WTC11 (cell line): ENCODE data around the gene ARPC3. TPM values are rescaled to one million over a fixed set of nuclear protein-coding genes. Genes with fewer than 3 reads are reported as not detected.

Experiments
- CREB1 ChIP-seq: sonication (generic); formaldehyde crosslinking; IDR thresholded peaks from 2 replicates; pipeline ENCODE4 v1.8.0; 2023; ENCODE audit warnings: mild to moderate bottlenecking, missing genetic modification reagents
- CREM ChIP-seq: sonication (generic); formaldehyde crosslinking; IDR thresholded peaks from 2 replicates; pipeline ENCODE4 v1.8.1; 2022; ENCODE audit warnings: mild to moderate bottlenecking, missing genetic modification reagents, moderate library complexity
- ELF4 ChIP-seq: sonication (generic); formaldehyde crosslinking; IDR thresholded peaks from 2 replicates; pipeline ENCODE4 v1.8.1; 2022; ENCODE audit warnings: low read depth, mild to moderate bottlenecking, moderate library complexity, missing genetic modification reagents
- FOXK1 ChIP-seq: sonication (generic); formaldehyde crosslinking; IDR thresholded peaks from 2 replicates; pipeline ENCODE4 v1.8.0; 2022; ENCODE audit warnings: mild to moderate bottlenecking, moderate library complexity, missing genetic modification reagents
- FOXP1 ChIP-seq: sonication (generic); formaldehyde crosslinking; IDR thresholded peaks from 2 replicates; pipeline ENCODE4 v1.8.0; 2022; ENCODE audit warnings: missing genetic modification reagents, mild to moderate bottlenecking, moderate library complexity, borderline replicate concordance
- GRHL2 ChIP-seq: fragments of 250-450 bp; sonication (Bioruptor Pico); IDR thresholded peaks from 2 replicates; pipeline ENCODE4 v1.8.0; 2022; ENCODE audit warnings: mild to moderate bottlenecking, moderate library complexity; ENCODE audit not compliant: insufficient replicate concordance, severe bottlenecking
- GTF2I ChIP-seq: fragments of 250-450 bp; sonication (Bioruptor Pico); conservative IDR thresholded peaks from 2 replicates; pipeline ENCODE4 v1.4.0; 2021; ENCODE audit warnings: mild to moderate bottlenecking
- JAZF1 ChIP-seq: fragments of 250-450 bp; sonication (Bioruptor Pico); IDR thresholded peaks from 2 replicates; pipeline ENCODE4 v1.9.0; 2021; ENCODE audit warnings: moderate library complexity, mild to moderate bottlenecking, inconsistent platforms
- KAT7 ChIP-seq: sonication (generic); formaldehyde crosslinking; IDR thresholded peaks from 2 replicates; pipeline ENCODE4 v1.8.1; 2023; ENCODE audit warnings: missing genetic modification reagents, mild to moderate bottlenecking, borderline replicate concordance
- NFATC4 ChIP-seq: fragments of 250-450 bp; sonication (Bioruptor Pico); IDR thresholded peaks from 2 replicates; pipeline ENCODE4 v1.9.0; 2021; ENCODE audit warnings: mild to moderate bottlenecking
- NR2C2 ChIP-seq: sonication (generic); formaldehyde crosslinking; IDR thresholded peaks from 2 replicates; pipeline ENCODE4 v1.8.0; 2022; ENCODE audit warnings: mild to moderate bottlenecking, missing genetic modification reagents
- NR3C1 ChIP-seq: sonication (generic); formaldehyde crosslinking; conservative IDR thresholded peaks from 2 replicates; pipeline ENCODE4 v1.8.1; 2023; ENCODE audit warnings: low read depth, mild to moderate bottlenecking, missing genetic modification reagents
- OVOL2 ChIP-seq: fragments of 250-450 bp; sonication (Bioruptor Pico); IDR thresholded peaks from 2 replicates; pipeline ENCODE4 v1.9.0; 2021; ENCODE audit warnings: mild to moderate bottlenecking, borderline replicate concordance
- RELA ChIP-seq: sonication (generic); formaldehyde crosslinking; IDR thresholded peaks from 2 replicates; pipeline ENCODE4 v1.8.1; 2022; ENCODE audit warnings: missing genetic modification reagents, mild to moderate bottlenecking, borderline replicate concordance
- SMAD3 ChIP-seq: sonication (generic); formaldehyde crosslinking; IDR thresholded peaks from 2 replicates; pipeline ENCODE4 v1.8.0; 2022; ENCODE audit warnings: missing genetic modification reagents, mild to moderate bottlenecking, borderline replicate concordance
- ZNF219 ChIP-seq: sonication (generic); formaldehyde crosslinking; IDR thresholded peaks from 2 replicates; pipeline ENCODE4 v1.8.0; 2023; ENCODE audit warnings: missing genetic modification reagents, mild to moderate bottlenecking, borderline replicate concordance
- total RNA-seq: library from RNA; stranded (reverse); gene quantifications from 3 replicates; pipeline ENCODE4 v1.2.3, GENCODE V29; 2021
- TF ChIP-seq, protein P1 (sequence below): sonication (generic); formaldehyde crosslinking; IDR thresholded peaks from 2 replicates; pipeline ENCODE4 v1.8.1; 2022; ENCODE audit warnings: missing genetic modification reagents, borderline replicate concordance
- TF ChIP-seq, protein P2 (sequence below): fragments of 250-450 bp; sonication (Bioruptor Pico); IDR thresholded peaks from 2 replicates; pipeline ENCODE4 v1.9.0; 2021; ENCODE audit warnings: mild to moderate bottlenecking
- TF ChIP-seq, protein P3 (sequence below): sonication (generic); formaldehyde crosslinking; IDR thresholded peaks from 2 replicates; pipeline ENCODE4 v1.8.0; 2023; ENCODE audit warnings: missing genetic modification reagents
- TF ChIP-seq, protein P4 (sequence below): sonication (generic); formaldehyde crosslinking; IDR thresholded peaks from 2 replicates; pipeline ENCODE4 v1.8.1; 2022; ENCODE audit warnings: low read depth, missing genetic modification reagents, borderline replicate concordance
- TF ChIP-seq, protein P5 (sequence below): sonication (generic); formaldehyde crosslinking; IDR thresholded peaks from 2 replicates; pipeline ENCODE4 v1.8.1; 2022; ENCODE audit warnings: mild to moderate bottlenecking, moderate library complexity, missing genetic modification reagents
- TF ChIP-seq, protein P6 (sequence below): sonication (generic); formaldehyde crosslinking; IDR thresholded peaks from 2 replicates; pipeline ENCODE4 v1.8.1; 2023; ENCODE audit warnings: mild to moderate bottlenecking, missing genetic modification reagents, moderate library complexity
- TF ChIP-seq, protein P7 (sequence below): sonication (generic); formaldehyde crosslinking; IDR thresholded peaks from 2 replicates; pipeline ENCODE4 v1.8.1; 2023; ENCODE audit warnings: mild to moderate bottlenecking, missing genetic modification reagents
- TF ChIP-seq, protein P8 (sequence below): fragments of 250-450 bp; sonication (Bioruptor Pico); IDR thresholded peaks from 2 replicates; pipeline ENCODE4 v1.9.0; 2021; ENCODE audit warnings: moderate library complexity, mild to moderate bottlenecking, inconsistent platforms, borderline replicate concordance
- TF ChIP-seq, protein P9 (sequence below): sonication (generic); formaldehyde crosslinking; IDR thresholded peaks from 2 replicates; pipeline ENCODE4 v1.8.1; 2023; ENCODE audit warnings: mild to moderate bottlenecking, missing genetic modification reagents, moderate library complexity

Gene ARPC3
- total RNA-seq, 1 experiment from 2014 or later: 149 TPM

DNA sequence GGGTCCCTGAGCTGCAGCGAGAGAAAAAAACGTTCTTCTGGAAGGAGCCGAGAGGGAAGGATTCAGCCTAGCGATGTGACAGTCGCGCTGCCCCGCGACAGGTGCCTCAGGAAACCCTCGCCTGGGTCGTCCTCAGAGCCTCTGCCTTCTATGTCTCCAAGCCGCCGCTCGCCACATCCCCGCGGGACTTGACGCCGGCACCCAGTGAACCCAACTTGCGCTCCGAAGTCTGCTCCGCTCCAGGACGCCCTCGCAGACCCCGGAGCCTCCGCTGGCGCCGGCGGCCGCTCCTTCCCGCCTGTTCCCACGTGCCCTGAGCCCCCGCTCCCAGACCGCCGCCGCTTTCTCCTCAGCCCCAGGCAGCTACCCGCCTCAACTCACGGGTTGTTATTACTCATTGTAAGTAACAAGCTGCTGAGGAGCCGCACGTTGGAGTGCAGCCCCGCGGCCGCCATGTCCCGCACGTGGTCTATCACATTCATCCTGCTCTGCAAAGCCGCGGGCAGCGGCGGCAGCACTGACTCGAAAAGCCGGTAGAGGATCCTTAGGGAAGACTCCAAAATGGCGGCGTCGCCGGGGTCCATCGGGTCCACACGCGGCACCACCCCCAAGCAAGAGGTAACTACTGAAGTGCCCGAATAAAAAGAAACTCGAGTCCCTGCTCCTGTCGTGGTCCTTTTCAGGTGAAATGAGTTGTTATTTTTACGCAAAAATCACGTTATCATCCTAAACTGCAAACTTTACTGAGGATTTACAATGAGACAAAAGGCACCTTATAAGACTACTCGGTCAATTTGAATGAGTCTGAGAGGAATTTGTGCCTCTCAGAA lies 46.8 kb downstream of the ARPC3 start, which contains the start of gene ANAPC7 (continued):
- TF ChIP-seq, protein P1, sequence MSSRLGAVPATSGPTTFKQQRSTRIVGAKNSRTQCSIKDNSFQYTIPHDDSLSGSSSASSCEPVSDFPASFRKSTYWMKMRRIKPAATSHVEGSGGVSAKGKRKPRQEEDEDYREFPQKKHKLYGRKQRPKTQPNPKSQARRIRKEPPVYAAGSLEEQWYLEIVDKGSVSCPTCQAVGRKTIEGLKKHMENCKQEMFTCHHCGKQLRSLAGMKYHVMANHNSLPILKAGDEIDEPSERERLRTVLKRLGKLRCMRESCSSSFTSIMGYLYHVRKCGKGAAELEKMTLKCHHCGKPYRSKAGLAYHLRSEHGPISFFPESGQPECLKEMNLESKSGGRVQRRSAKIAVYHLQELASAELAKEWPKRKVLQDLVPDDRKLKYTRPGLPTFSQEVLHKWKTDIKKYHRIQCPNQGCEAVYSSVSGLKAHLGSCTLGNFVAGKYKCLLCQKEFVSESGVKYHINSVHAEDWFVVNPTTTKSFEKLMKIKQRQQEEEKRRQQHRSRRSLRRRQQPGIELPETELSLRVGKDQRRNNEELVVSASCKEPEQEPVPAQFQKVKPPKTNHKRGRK (CRISPR knock-in tag): no peak
- TF ChIP-seq RELA (peak; percentile 88; the same call in 1 of the 2 replicates), NFATC4 (no peak), ELF4 (CRISPR knock-in tag) (no peak), OVOL2 (CRISPR knock-in tag) (no peak), ZNF219 (no peak), JAZF1 (CRISPR knock-in tag) (no peak), NR3C1 (CRISPR knock-in tag) (no peak), KAT7 (CRISPR knock-in tag) (0 out of 2 replicates have a peak, but pooled peaks have one; percentile 62), NR2C2 (no peak), CREB1 (no peak), CREM (CRISPR knock-in tag) (no peak), FOXK1 (CRISPR knock-in tag) (no peak), GTF2I (CRISPR knock-in tag) (no peak), GRHL2 (no peak), FOXP1 (peak; percentile 87), SMAD3 (CRISPR knock-in tag) (no peak)
- TF ChIP-seq, protein P2, sequence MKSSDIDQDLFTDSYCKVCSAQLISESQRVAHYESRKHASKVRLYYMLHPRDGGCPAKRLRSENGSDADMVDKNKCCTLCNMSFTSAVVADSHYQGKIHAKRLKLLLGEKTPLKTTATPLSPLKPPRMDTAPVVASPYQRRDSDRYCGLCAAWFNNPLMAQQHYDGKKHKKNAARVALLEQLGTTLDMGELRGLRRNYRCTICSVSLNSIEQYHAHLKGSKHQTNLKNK (CRISPR knock-in tag): no peak
- TF ChIP-seq, protein P3, sequence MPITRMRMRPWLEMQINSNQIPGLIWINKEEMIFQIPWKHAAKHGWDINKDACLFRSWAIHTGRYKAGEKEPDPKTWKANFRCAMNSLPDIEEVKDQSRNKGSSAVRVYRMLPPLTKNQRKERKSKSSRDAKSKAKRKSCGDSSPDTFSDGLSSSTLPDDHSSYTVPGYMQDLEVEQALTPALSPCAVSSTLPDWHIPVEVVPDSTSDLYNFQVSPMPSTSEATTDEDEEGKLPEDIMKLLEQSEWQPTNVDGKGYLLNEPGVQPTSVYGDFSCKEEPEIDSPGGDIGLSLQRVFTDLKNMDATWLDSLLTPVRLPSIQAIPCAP (CRISPR knock-in tag): 0 out of 2 replicates have a peak, but pooled peaks have one; percentile 48
- TF ChIP-seq, protein P4, sequence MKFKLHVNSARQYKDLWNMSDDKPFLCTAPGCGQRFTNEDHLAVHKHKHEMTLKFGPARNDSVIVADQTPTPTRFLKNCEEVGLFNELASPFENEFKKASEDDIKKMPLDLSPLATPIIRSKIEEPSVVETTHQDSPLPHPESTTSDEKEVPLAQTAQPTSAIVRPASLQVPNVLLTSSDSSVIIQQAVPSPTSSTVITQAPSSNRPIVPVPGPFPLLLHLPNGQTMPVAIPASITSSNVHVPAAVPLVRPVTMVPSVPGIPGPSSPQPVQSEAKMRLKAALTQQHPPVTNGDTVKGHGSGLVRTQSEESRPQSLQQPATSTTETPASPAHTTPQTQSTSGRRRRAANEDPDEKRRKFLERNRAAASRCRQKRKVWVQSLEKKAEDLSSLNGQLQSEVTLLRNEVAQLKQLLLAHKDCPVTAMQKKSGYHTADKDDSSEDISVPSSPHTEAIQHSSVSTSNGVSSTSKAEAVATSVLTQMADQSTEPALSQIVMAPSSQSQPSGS: no peak
- TF ChIP-seq, protein P5, sequence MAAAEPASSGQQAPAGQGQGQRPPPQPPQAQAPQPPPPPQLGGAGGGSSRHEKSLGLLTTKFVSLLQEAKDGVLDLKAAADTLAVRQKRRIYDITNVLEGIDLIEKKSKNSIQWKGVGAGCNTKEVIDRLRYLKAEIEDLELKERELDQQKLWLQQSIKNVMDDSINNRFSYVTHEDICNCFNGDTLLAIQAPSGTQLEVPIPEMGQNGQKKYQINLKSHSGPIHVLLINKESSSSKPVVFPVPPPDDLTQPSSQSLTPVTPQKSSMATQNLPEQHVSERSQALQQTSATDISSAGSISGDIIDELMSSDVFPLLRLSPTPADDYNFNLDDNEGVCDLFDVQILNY (CRISPR knock-in tag): 0 out of 2 replicates have a peak, but pooled peaks have one; percentile 37
- TF ChIP-seq, protein P6, sequence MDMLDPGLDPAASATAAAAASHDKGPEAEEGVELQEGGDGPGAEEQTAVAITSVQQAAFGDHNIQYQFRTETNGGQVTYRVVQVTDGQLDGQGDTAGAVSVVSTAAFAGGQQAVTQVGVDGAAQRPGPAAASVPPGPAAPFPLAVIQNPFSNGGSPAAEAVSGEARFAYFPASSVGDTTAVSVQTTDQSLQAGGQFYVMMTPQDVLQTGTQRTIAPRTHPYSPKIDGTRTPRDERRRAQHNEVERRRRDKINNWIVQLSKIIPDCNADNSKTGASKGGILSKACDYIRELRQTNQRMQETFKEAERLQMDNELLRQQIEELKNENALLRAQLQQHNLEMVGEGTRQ (CRISPR knock-in tag): peak; percentile 59
- TF ChIP-seq, protein P7, sequence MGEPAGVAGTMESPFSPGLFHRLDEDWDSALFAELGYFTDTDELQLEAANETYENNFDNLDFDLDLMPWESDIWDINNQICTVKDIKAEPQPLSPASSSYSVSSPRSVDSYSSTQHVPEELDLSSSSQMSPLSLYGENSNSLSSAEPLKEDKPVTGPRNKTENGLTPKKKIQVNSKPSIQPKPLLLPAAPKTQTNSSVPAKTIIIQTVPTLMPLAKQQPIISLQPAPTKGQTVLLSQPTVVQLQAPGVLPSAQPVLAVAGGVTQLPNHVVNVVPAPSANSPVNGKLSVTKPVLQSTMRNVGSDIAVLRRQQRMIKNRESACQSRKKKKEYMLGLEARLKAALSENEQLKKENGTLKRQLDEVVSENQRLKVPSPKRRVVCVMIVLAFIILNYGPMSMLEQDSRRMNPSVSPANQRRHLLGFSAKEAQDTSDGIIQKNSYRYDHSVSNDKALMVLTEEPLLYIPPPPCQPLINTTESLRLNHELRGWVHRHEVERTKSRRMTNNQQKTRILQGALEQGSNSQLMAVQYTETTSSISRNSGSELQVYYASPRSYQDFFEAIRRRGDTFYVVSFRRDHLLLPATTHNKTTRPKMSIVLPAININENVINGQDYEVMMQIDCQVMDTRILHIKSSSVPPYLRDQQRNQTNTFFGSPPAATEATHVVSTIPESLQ (CRISPR knock-in tag): no peak
- TF ChIP-seq, protein P8, sequence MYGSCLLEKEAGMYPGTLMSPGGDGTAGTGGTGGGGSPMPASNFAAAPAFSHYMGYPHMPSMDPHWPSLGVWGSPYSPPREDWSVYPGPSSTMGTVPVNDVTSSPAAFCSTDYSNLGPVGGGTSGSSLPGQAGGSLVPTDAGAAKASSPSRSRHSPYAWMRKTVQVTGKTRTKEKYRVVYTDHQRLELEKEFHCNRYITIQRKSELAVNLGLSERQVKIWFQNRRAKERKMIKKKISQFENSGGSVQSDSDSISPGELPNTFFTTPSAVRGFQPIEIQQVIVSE (CRISPR knock-in tag): no peak
- TF ChIP-seq, protein P9, sequence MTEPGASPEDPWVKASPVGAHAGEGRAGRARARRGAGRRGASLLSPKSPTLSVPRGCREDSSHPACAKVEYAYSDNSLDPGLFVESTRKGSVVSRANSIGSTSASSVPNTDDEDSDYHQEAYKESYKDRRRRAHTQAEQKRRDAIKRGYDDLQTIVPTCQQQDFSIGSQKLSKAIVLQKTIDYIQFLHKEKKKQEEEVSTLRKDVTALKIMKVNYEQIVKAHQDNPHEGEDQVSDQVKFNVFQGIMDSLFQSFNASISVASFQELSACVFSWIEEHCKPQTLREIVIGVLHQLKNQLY (CRISPR knock-in tag): no peak
